HUES48 (cell line): ENCODE measurements around the gene SETD2.
"Not testable (repeated sequence)": the region's sequence is repeated elsewhere in the genome, so short reads cannot be mapped to it uniquely, and the experiment has no call there.

Experiments
- H3K27ac ChIP-seq: one replicate; pipeline ENCODE4 v1.7.0; 2013; ENCODE audit warnings: low read depth, low read length, inconsistent platforms
- H3K27me3 ChIP-seq: 2 replicates; pipeline ENCODE4 v1.6.1; 2013; ENCODE audit warnings: mild to moderate bottlenecking, low read length; ENCODE audit not compliant: control insufficient read depth, insufficient read depth
- H3K36me3 ChIP-seq: 2 replicates; pipeline ENCODE4 v1.6.1; 2013; ENCODE audit warnings: low read length; ENCODE audit not compliant: control insufficient read depth, insufficient read depth
- H3K4me1 ChIP-seq: 2 replicates; pipeline ENCODE4 v1.6.1; 2013; ENCODE audit warnings: mild to moderate bottlenecking, low read length; ENCODE audit not compliant: control insufficient read depth, insufficient read depth
- H3K4me3 ChIP-seq: 2 replicates; pipeline ENCODE4 v1.5.1; 2013; ENCODE audit warnings: mild to moderate bottlenecking, low read depth, low read length
- H3K9ac ChIP-seq: 2 replicates; pipeline ENCODE4 v1.6.1; 2013; ENCODE audit warnings: mild to moderate bottlenecking, low read depth, low read length, moderate library complexity
- H3K9me3 ChIP-seq: 2 replicates; pipeline ENCODE4 v1.6.1; 2013; ENCODE audit warnings: low read length; ENCODE audit not compliant: control insufficient read depth, insufficient read depth

Gene SETD2, protein sequence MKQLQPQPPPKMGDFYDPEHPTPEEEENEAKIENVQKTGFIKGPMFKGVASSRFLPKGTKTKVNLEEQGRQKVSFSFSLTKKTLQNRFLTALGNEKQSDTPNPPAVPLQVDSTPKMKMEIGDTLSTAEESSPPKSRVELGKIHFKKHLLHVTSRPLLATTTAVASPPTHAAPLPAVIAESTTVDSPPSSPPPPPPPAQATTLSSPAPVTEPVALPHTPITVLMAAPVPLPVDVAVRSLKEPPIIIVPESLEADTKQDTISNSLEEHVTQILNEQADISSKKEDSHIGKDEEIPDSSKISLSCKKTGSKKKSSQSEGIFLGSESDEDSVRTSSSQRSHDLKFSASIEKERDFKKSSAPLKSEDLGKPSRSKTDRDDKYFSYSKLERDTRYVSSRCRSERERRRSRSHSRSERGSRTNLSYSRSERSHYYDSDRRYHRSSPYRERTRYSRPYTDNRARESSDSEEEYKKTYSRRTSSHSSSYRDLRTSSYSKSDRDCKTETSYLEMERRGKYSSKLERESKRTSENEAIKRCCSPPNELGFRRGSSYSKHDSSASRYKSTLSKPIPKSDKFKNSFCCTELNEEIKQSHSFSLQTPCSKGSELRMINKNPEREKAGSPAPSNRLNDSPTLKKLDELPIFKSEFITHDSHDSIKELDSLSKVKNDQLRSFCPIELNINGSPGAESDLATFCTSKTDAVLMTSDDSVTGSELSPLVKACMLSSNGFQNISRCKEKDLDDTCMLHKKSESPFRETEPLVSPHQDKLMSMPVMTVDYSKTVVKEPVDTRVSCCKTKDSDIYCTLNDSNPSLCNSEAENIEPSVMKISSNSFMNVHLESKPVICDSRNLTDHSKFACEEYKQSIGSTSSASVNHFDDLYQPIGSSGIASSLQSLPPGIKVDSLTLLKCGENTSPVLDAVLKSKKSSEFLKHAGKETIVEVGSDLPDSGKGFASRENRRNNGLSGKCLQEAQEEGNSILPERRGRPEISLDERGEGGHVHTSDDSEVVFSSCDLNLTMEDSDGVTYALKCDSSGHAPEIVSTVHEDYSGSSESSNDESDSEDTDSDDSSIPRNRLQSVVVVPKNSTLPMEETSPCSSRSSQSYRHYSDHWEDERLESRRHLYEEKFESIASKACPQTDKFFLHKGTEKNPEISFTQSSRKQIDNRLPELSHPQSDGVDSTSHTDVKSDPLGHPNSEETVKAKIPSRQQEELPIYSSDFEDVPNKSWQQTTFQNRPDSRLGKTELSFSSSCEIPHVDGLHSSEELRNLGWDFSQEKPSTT (N-terminal part only)

DNA sequence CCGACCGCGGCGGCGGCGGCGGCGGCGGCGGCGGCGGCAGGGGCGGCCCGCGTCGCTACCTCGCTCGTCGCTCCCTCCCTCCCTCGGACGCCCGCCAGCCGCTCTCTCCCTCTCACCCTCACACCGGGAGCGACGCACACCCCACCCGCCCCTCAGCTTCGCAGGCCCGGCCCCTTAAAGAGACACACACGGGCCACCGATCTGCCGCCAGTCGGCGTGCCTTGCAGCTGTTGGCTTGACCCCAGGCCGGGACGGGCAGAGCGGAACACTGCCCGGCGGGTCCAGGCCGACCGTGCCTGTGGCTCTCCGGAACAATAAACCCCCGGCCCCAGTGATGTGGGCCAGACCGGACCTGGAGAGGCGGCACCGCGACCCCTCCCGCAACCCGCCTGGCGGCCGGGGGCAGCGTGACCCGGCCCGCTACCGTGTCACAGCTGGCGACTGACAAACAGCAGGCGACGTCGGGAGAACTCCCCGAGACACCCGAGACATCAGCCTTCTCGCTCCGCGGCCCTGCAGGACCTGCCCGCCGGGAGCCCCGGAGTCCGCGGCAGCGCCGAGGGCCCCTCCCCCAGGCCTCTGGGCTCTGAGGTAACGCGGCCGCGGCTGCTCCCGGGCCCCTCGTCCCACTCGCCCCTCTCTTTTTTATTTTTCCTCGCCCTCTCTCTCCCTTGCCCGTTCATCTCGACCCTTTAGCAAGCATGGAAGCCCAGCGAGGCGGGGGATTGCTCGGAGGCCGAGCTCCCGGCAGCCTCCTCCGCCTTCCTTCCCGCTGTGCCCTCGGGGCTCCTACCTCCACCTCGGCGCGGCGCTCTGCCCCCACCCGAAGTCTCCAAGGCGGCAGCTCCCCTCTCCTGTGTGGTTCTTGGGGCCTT, at the start of gene SETD2:
TSS of gene SETD2 (minus strand) at position 107 of the 875 bp plus-strand sequence. CDS start 189 bp downstream, outside the sequence.
- Histone ChIP-seq H3K36me3 (no peaks in the 10 kb centered on the region), H3K4me1 (peaks cover 24% of the 10 kb centered on the region), H3K27ac (peak within 1 kb of the TSS; percentile 96), H3K9ac (peak within 1 kb of the TSS; percentile 89), H3K4me3 (peak within 1 kb of the TSS; percentile 78), H3K9me3 (no peaks in the 10 kb centered on the region), H3K27me3 (no peaks in the 10 kb centered on the region)

DNA sequence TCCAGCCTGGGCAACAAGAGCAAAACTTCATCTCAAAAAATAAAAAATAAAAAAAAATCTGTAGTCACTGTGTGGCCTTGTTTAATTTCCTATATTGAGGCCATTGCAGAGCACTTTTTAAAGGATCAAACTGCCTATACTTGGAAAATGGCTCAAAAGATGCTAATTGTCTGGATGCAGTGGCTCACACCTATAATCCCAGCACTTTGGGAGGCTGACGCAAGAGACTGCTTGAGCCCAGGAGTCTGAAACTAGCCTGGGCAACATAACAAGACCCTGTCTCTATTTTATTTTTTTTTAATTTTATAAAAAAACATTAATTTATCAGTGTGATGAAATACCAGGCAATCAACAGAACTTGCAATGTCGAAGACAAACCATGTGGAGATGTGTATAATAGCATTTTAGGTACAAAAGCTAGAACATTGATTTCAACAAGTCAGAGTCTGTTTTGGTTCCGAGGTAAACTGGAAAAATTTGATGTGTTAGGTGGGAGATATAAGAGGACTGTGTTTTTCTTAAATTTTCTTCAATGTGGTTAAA, 47.0 kb upstream of the SETD2 start:
- H3K4me1 ChIP-seq, result no peaks in the 10 kb centered on the region
- H3K27me3 ChIP-seq, result no peaks in the 10 kb centered on the region
- H3K36me3 ChIP-seq, result no peaks in the 10 kb centered on the region; the same call in 1 of the 2 replicates
- H3K4me3 ChIP-seq, result no peak overlapping the region
- H3K27ac ChIP-seq, result no peak overlapping the region
- no peak overlapping the region for H3K9ac ChIP-seq
- no peaks in the 10 kb centered on the region for H3K9me3 ChIP-seq

DNA sequence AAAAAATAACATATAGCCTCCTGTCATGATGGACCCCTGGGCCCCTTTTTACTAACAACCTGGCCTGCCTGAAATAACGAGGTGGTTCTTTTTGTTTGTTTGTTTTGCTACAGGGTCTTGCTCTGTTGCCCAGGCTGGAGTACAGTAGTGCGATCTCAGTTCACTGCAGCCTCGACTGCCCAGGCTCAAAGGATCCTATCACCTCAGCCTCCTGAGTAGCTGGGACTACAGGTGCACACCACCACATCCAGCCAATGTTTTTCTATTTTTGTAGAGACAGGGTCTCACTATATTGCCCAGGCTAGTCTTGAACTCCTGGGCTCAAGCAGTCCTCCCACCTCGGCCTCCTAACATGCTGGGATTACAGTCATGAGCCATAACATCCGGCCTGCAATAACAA, 42.1 kb upstream of the SETD2 start:
- not testable (repeated sequence) for H3K36me3 ChIP-seq, H3K9ac ChIP-seq, H3K4me1 ChIP-seq, H3K27me3 ChIP-seq, H3K4me3 ChIP-seq, H3K27ac ChIP-seq, H3K9me3 ChIP-seq

DNA sequence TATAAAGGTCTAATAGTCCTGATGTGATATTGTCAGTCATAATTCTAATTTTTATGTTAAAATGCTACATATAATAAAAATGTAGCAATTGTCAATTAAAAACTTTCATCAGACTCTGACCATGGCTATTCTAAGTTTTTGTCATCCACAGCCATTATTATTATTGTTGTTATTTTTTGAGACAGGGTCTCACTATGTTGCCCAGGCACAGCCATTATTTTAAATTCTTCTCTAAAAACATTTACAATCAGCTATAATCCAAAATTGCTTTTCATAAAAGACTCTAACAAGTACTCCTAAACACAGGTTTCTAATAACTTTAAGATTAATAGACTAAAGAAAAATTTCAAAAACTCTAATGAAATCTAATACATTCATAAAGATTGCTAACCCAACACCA, 41.0 kb upstream of the SETD2 start:
- no peak overlapping the region for H3K27ac ChIP-seq
- no peaks in the 10 kb centered on the region for H3K9me3 ChIP-seq
- H3K4me1 ChIP-seq, result no peaks in the 10 kb centered on the region
- H3K27me3 ChIP-seq, result no peaks in the 10 kb centered on the region
- H3K4me3 ChIP-seq, result no peak overlapping the region
- H3K36me3 ChIP-seq, result no peaks in the 10 kb centered on the region; the same call in 1 of the 2 replicates
- no peak overlapping the region for H3K9ac ChIP-seq

DNA sequence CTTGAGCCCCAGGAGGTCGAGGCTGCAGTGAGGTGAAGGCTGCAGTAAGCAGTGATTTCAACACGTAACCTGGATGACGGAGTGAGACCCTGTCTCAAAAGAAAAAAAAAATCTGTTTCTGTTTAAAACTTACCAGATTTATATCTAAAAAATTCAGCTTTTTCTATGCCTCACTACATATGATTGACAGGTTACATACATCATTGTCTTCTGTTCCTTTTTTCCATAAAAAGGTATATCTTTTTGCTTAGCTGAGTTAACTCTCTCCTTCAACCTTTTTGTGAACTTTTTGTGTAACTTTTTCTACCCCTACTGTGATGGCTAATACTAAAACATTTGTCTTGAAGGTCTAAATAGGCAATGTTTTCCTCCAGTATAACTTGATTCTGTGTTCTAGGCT, 38.6 kb upstream of the SETD2 start:
- H3K36me3 ChIP-seq, result no peaks in the 10 kb centered on the region; the same call in 1 of the 2 replicates
- no peak overlapping the region for H3K9ac ChIP-seq
- no peaks in the 10 kb centered on the region for H3K27me3 ChIP-seq
- no peaks in the 10 kb centered on the region for H3K4me1 ChIP-seq
- H3K9me3 ChIP-seq, result no peaks in the 10 kb centered on the region
- no peak overlapping the region for H3K4me3 ChIP-seq
- no peak overlapping the region for H3K27ac ChIP-seq

DNA sequence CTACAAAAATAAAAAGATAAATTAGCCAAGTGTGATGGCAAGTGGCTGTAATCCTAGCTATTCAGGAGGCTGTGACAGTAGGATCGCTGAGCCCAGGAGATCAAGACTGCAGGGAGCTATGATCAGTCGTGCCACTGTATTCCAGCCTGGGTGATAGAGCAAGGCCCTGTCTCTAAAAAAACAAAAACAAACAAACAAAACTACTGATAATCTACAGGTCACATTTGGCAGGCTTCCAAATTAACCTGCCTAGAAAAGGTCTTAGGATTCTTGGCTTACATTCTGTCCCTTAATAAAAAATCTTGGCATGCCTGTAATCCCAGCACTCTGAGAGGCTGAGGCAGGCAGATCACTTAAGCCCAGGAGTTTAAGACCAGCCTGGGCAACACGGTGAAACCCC, 33.4 kb upstream of the SETD2 start:
- Histone ChIP-seq H3K4me3 (no peak overlapping the region), H3K4me1 (no peaks in the 10 kb centered on the region), H3K36me3 (no peaks in the 10 kb centered on the region), H3K9ac (no peak overlapping the region), H3K9me3 (no peaks in the 10 kb centered on the region), H3K27ac (no peak overlapping the region), H3K27me3 (no peaks in the 10 kb centered on the region)

DNA sequence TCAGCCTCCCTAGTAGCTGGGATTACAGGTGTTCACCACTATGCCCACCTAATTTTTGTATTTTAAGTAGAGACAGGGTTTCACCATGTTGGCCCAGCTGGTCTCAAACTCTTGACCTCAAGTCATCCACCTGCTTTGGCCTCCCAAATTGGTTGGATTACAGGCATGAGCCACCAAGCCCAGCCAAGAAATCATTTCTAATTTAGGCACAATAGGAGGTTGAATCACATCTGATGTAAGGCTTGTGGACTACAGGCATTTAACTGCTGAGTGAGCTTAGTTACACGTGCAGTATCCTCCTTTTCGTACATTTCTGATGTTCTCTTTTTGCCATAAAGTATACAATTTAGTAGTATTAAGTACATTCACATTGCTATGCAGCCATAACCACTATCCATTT, 31.1 kb upstream of the SETD2 start:
- H3K4me3 ChIP-seq, result no peak overlapping the region
- no peaks in the 10 kb centered on the region for H3K36me3 ChIP-seq
- no peaks in the 10 kb centered on the region for H3K27me3 ChIP-seq
- H3K9me3 ChIP-seq, result no peaks in the 10 kb centered on the region
- H3K27ac ChIP-seq, result no peak overlapping the region
- H3K4me1 ChIP-seq, result no peaks in the 10 kb centered on the region
- no peak overlapping the region for H3K9ac ChIP-seq

DNA sequence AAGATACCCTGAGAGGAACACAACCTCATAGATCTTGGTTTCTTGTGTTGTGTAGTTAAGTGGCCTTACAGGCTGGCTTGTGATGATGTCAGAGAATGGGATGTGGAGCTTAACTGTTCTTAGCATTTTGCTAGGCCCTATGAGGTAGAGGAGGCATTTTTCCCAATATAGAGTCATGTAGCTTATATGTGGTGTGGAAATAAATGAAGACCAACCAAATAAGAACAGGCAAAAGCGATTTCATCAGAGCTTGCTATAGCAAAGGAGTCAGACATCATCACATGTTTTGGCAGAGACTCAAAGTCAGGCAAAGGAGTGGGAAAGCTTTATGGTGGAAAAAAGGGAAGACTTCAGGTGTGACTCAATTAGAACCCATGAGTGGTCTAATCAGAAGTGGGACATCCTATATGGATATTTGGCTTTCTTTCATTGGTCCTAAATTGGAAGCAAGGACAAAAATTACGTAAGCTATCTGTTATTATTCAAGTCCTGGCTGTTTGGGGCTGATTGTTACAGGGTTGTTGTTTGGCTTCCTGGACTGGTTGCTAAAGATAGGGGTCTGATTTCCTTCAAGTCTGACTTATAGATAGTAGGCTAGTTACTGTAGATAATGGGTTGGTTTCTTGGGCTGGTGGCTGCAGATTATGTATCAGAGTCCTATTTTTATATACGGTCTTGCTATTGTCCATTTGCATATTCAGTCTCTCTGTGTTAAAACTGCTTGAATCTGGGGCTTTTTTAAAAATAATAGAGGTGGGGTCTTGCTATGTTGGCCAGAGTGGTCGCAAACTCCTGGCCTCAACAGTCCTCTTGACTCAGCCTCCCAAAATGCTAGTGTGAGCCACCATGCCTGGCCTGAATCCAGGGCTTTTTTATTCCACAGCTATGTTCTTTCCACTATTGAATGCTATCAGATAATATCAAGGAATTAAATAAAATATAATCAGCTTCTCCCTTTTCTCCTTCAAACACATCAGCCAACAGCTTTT, 30.3 kb upstream of the SETD2 start:
- H3K36me3 ChIP-seq, result no peaks in the 10 kb centered on the region
- no peaks in the 10 kb centered on the region for H3K9me3 ChIP-seq
- H3K27ac ChIP-seq, result no peak overlapping the region
- H3K9ac ChIP-seq, result no peak overlapping the region
- no peak overlapping the region for H3K4me3 ChIP-seq
- no peaks in the 10 kb centered on the region for H3K27me3 ChIP-seq
- H3K4me1 ChIP-seq, result no peaks in the 10 kb centered on the region

DNA sequence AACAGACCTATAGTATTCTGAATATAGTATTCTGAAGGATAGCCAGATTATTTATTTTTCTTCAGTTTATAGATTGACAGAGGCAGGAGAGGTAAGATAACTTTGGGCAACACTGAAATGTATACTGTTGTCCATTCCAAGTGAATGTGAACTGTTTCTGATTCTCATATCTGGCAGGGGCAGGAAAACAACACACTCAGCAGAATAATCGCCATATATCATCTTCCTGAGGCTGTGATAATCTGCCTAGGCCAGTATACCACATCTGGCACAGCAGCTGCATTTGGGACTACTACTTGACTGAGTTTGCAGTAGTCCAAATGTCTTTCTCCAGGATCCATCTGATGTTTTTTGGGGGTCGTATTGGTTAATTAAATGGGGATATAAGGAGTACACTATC, 22.4 kb upstream of the SETD2 start:
- Histone ChIP-seq H3K9me3 (no peaks in the 10 kb centered on the region), H3K4me1 (no peaks in the 10 kb centered on the region), H3K27me3 (no peaks in the 10 kb centered on the region), H3K36me3 (peaks cover 3% of the 10 kb centered on the region; the same call in 1 of the 2 replicates), H3K27ac (no peak overlapping the region), H3K4me3 (no peak overlapping the region), H3K9ac (no peak overlapping the region)
